LNCAP (cell line): ENCODE results near the gene INPP5J.

Source experiments
- TF ChIP-seq, protein P1 (sequence below): fragments of 450-650 bp; IDR thresholded peaks from 2 replicates; pipeline ENCODE4 v1.5.1; 2017; ENCODE audit warnings: mild to moderate bottlenecking

The INPP5J gene

DNA sequence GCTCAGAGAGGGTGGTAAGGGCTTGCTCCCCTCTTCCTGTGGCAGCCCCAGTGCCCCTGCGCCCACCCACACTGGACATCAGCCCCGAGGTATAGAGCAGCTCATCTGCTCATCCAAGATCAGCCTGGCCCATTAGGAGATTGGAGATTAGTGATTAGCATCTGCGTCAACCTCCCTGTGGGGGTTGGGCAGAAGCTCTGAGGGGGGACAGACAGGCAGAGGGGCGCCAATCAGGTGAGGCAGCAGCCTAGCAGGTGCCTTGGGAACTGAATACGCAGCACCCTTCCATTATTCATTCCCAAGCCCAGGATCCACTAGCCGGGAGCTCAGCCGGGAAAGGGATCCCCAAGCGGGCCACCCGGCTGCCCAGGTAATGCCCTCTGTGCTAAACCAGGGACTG is 30.6 kb upstream of the INPP5J start:
- TF ChIP-seq, protein P1, sequence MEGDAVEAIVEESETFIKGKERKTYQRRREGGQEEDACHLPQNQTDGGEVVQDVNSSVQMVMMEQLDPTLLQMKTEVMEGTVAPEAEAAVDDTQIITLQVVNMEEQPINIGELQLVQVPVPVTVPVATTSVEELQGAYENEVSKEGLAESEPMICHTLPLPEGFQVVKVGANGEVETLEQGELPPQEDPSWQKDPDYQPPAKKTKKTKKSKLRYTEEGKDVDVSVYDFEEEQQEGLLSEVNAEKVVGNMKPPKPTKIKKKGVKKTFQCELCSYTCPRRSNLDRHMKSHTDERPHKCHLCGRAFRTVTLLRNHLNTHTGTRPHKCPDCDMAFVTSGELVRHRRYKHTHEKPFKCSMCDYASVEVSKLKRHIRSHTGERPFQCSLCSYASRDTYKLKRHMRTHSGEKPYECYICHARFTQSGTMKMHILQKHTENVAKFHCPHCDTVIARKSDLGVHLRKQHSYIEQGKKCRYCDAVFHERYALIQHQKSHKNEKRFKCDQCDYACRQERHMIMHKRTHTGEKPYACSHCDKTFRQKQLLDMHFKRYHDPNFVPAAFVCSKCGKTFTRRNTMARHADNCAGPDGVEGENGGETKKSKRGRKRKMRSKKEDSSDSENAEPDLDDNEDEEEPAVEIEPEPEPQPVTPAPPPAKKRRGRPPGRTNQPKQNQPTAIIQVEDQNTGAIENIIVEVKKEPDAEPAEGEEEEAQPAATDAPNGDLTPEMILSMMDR: no peak

DNA sequence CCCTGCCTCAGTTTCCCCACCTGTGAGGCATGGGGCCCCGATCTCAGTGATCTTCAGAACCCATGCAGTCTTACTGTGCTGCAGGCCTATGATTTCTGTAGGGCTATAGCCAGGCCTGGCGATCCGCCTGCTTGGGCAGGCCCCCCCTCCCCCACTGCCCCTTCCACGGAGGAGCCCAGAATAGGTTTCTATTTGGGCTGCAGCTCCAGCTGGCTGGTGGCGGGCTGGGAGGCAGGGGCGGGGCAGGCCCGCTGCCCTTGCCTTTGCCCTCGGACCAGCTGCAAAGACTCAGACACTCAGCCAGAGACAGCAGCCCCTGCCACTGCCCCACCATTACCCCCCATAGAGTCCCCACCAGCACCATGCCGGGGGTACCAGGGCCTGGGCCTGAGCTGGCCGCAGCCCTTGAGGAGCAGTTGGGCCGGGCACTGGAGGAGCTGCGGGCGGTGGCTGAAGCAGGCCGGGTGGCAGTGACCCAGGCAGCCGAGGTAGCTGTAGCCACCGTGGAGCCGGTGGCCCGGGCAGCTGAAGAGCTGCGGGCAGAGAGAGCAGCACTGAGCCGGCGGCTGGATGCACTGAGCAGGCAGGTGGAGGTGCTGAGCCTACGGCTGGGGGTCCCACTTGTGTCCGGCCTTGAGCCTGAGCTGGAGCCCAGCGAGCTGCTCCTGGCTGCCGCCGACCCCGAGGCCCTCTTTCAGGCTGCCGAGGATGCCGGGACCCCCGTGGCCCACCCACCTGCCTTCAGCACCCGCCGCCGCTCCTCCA is 29.5 kb upstream of the INPP5J start:
- TF ChIP-seq, protein P1: no peak

DNA sequence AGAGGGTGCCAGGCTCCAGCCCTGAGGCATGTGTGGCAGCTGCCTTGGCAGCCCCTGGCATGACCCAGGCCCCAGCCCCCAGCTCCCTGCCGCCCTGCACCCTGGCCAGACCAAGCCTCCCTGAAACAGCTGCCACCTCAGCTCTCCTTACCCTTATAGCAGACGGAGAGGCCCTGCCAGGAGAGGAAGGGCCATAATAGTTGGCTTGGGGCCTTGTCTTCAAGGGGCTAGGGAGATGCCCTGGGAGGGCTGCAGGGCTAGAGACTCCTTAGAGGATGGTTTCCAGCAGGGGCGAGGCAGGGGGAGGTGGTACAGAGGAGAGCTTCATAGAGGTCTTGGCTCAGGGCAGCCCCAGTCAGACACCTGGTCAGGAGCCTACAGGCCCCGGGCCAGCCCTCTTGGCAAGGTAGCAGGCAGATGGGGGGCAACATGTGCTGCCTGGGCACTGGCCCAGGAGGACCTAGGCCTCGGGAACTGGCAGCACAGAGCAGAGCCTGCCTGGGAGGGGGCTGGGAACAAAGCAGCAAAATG is 28.7 kb upstream of the INPP5J start:
- TF ChIP-seq, protein P1: no peak

DNA sequence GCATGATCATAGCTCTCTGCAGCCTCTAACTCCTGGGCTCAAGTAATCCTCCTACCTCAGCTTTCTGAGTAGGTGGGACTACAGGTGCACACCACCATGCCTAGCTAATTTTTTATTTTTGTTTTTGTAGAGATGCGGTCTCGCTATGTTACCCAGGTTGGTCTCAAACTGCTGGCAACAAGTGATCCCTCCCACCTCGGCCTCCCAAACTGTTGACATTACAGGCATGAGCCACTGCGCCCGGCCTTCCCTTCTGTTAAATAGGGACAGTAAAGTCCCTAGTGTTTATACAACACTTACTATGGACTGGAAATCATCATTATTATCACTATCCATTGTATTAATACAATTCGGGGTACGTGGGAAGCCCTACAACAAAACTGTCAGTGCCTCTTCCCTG is 28.0 kb upstream of the INPP5J start:
- TF ChIP-seq, protein P1: no peak

DNA sequence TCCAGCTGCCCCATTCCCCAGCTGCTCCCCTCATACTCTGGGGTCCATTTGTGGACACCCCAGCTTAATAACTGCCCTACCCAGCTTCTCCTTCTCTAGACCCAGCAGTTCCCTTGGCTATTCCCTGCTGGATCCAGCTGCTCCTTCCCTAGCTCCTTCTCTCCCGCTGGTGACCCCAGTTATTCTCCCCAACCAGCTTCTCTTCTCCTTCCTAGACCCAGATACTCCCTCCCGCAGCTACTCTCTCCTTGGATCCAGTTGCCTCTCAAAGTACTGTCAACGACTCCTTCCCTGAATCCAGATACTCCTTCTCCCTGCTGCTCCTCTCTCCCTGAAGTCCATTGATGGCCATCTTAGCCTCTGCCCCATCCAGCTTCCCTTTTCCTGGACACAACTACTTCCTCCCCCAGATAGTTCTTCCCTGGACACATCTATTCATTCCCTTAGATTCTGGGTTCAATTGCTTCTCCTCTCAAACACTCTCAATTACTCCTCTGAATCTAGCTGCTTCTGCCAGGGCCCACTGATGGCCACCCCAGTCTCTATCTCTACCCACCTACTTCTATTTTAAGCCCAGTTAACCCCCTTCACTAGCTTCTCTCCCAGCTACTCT is 27.0 kb upstream of the INPP5J start:
- TF ChIP-seq, protein P1: no peak

DNA sequence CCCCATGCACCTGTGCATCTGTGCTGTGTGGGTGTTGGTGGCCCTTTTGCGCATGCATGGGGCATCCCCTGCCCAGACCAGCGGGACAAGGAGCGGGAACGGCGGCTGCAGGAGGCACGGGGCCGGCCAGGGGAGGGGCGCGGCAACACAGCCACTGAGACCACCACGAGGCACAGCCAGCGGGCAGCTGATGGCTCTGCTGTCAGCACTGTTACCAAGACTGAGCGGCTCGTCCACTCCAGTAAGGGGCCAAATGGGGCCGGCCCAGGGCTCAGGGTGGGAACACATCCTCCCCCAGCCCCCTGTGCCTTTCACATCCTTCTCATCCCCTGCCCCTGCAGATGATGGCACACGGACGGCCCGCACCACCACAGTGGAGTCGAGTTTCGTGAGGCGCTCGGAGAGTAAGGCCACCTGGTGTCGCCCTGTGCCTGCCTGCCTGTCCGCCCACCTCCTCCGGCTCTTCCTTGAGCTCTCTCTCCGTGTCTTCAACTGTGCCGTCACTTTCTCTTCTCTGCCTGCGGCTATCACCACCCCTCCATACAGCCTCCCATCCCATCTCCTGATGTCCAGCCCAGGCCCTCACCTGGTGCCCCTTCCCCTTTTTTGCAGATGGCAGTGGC is 26.0 kb upstream of the INPP5J start:
- TF ChIP-seq, protein P1: no peak

DNA sequence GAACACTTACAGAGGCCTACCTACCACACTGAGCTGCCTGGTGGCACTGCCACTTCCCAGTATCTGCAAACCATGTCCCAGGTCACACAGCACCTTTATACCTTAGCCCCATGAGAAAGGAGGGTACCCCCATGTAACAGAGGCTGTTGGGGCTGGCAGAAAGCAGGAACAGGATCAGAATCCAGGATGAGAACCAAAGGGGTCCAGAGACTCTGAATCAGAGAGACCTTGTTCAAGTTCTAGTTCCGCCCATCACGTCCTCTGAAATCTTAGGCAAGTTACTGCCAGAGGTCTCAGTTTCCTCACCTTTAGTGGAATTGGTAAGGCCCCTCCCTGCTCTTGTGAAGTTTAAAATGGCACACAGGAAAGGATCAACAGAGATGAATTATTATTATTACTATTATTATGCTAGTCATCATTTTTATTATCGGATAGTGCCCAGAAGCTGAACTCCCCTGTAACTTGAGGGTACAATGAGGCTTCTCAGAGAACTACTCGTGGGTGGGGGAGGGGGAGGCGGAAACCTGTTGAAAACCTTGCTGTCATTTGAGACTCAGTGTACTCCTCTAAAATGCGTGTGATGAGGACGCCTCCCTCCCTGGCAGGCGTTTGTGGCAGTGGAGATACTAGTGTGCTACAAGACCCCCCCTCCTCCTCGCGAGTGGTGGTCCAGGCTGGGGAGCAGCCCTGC is 24.7 kb upstream of the INPP5J start:
- TF ChIP-seq, protein P1: no peak
